Left ventricle myocardium inferior (tissue), 1 donor: ENCODE measurements around the gene IGLON5. TPM values are rescaled to one million over a fixed set of nuclear protein-coding genes. Genes with fewer than 3 reads are reported as not detected.

Experiments
- DNase-seq: peaks from one replicate; pipeline ENCODE4 v3.0.0-alpha.2; 2020
- H3K27ac ChIP-seq: fragments of 200-600 bp; replicated peaks from 2 replicates; pipeline ENCODE4 v1.8.0; 2021
- H3K27me3 ChIP-seq: fragments of 200-600 bp; 2 replicates; pipeline ENCODE4 v1.8.0; 2021; ENCODE audit warnings: low read depth
- H3K36me3 ChIP-seq: fragments of 200-600 bp; 2 replicates; pipeline ENCODE4 v1.8.0; 2021
- H3K4me1 ChIP-seq: fragments of 200-600 bp; 2 replicates; pipeline ENCODE4 v1.8.0; 2021
- H3K4me3 ChIP-seq: fragments of 200-600 bp; 2 replicates; pipeline ENCODE4 v1.8.0; 2021; ENCODE audit warnings: mild to moderate bottlenecking, moderate library complexity
- H3K9me3 ChIP-seq: fragments of 200-600 bp; replicated peaks from 2 replicates; pipeline ENCODE4 v1.8.0; 2021
- CTCF ChIP-seq: fragments of 200-600 bp; IDR thresholded peaks from 2 replicates; pipeline ENCODE4 v1.8.0; 2021; ENCODE audit warnings: antibody characterized with exemption, mild to moderate bottlenecking, borderline replicate concordance
- intact Hi-C: fragments of 100-400 bp; cut with micrococcal nuclease; formaldehyde crosslinking; loops from one replicate; pipeline ENCODE4 v1.11.0; 2022
- total RNA-seq: library from RNA; stranded (reverse); fragmentation: NEBNext Ultra II Directional; extraction: Animal tissue kit (Norgen Biotek cat#: 25700); gene quantifications from one replicate; pipeline ENCODE4 v1.2.1, GENCODE V29; 2021
- donor health status: DM: no; HTN: yes; CAD: no; lungs with severe emphysema.

The IGLON5 gene
- total RNA-seq, 1 donor from 2014 or later, result not detected

GRCh38 chr19:51324167-51324481 is 12.7 kb downstream of the IGLON5 start:
- Histone ChIP-seq H3K4me3 (no peak overlapping the region), H3K27me3 (peaks cover 76% of the 10 kb centered on the region), H3K4me1 (peaks cover 14% of the 10 kb centered on the region), H3K36me3 (no peaks in the 10 kb centered on the region), H3K27ac (no peak overlapping the region), H3K9me3 (no peaks in the 10 kb centered on the region)
- intact Hi-C loops, result no loop called here
- no peak for DNase-seq
- no peak for TF ChIP-seq CTCF

DNA sequence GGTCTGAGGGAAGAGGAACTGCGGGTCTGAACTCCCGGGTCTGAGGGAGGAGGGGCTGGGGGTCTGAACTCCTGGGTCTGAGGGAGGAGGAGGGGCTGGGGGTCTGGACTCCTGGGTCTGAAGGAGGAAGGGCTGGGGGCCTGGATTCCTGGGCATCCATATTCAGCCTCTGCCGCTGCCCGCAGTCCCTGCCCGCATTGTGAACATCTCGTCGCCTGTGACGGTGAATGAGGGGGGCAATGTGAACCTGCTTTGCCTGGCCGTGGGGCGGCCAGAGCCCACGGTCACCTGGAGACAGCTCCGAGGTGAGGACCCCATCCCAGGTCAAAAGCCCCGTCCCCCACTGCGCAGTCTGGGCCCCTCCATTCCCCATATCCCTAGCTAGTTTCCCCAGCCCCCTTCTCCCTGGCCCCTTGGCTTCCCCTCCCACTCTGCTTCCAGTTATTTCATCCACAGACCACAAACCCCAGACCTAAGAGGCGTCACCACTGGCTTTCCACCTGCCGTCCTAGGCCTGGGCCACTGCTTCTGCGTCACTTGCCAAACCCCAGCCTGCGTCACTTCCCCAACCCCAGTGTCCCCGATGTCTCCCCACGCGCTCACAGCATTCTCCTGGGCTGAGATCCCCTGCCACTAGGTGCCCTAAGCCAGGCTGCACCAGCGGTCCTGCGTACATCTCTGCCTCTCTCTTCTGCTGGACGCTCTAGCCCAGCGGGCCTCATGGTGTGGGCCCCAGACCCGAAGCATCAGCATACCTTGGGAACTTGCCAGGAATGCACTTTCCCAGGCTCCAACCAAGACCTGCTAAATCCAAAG is 13.9 kb downstream of the IGLON5 start:
- no peak overlapping the region for H3K27ac ChIP-seq
- H3K9me3 ChIP-seq, result no peaks in the 10 kb centered on the region
- H3K27me3 ChIP-seq, result peaks cover 82% of the 10 kb centered on the region
- no peak overlapping the region for H3K4me3 ChIP-seq
- DNase-seq, result no peak
- intact Hi-C loops, result no loop called here
- no peak for TF ChIP-seq CTCF
- peaks cover 14% of the 10 kb centered on the region for H3K4me1 ChIP-seq
- no peaks in the 10 kb centered on the region for H3K36me3 ChIP-seq

DNA sequence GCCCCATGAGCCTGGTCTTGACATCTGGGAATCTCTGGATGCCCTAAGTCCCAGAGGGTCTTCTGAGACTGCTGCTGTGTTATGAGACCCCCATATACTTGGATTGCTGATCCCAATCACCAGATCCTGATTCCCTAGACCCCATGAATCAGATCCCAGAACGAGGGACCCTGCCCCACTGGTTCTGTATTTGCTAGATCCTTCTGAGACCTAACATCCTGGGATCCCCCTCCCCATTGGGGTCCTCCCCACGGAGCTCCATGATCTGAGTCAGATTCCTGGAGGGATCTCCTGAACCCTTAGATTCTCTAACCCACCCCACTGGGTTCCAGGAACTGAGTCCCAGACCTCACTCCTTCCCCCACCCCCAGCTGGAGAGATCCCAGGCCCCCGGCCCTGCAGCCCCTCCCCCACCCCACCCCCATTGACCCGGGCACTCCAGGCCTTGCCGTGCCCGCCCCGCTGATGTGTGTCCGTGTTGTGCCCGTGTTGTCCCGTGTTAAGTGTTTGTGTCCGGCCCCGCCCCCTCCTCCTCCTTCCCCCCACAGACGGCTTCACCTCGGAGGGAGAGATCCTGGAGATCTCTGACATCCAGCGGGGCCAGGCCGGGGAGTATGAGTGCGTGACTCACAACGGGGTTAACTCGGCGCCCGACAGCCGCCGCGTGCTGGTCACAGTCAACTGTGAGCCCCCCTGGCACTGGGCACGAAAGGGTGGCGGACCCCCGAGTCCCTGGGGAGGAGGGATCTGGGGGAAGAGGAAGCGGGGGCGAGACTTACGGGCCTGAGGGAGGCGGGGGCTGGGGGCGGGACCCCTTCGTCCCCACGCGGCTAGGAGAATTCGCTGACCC is 15.0 kb downstream of the IGLON5 start:
- Histone ChIP-seq H3K9me3 (peaks cover 5% of the 10 kb centered on the region), H3K27me3 (peaks cover 86% of the 10 kb centered on the region), H3K4me3 (no peak overlapping the region), H3K4me1 (peaks cover 14% of the 10 kb centered on the region), H3K36me3 (no peaks in the 10 kb centered on the region), H3K27ac (no peak overlapping the region)
- TF ChIP-seq CTCF, result no peak
- intact Hi-C loops, result no loop called here
- DNase-seq, result no peak

DNA sequence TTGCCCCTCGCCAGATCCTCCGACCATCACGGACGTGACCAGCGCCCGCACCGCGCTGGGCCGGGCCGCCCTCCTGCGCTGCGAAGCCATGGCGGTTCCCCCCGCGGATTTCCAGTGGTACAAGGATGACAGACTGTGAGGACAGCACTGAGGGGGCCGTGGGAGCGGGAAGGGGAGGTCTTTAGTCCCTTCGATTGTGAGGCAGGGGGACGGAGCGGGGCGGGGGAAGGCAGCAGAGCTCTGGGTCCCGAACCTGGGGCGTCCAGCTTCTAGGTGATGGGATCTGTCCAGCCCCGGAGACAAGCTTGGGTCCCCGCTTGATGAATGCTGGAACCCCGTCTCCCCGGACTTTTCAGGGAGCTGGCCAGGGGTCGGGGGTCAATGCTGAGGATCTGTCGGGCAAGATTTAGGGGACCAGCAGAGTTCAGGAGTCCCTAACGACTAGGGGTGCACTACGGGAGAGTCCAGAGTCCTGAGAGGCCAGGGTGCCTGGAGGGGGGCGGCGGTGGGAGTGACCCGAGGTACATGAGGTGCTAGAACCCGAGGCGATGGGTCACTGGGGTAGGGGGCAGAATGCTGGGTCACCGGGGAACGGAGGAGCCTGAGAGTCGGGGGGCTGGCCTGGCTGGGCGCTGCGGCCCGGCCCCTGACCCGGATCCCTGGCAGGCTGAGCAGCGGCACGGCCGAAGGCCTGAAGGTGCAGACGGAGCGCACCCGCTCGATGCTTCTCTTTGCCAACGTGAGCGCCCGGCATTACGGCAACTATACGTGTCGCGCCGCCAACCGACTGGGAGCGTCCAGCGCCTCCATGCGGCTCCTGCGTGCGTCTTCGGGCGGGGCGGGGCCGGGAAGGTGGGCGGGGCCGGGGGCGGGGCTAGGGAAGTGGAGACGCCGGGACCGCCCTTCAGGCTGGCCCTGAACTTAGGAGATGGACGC is 15.9 kb downstream of the IGLON5 start:
- intact Hi-C loops, result no loop called here
- H3K27ac ChIP-seq, result no peak overlapping the region
- H3K4me3 ChIP-seq, result peak overlapping the region; percentile 46
- H3K36me3 ChIP-seq, result no peaks in the 10 kb centered on the region
- no peak for TF ChIP-seq CTCF
- peaks cover 14% of the 10 kb centered on the region for H3K4me1 ChIP-seq
- H3K27me3 ChIP-seq, result peaks cover 95% of the 10 kb centered on the region
- peak; percentile 31 for DNase-seq
- H3K9me3 ChIP-seq, result peaks cover 5% of the 10 kb centered on the region

DNA sequence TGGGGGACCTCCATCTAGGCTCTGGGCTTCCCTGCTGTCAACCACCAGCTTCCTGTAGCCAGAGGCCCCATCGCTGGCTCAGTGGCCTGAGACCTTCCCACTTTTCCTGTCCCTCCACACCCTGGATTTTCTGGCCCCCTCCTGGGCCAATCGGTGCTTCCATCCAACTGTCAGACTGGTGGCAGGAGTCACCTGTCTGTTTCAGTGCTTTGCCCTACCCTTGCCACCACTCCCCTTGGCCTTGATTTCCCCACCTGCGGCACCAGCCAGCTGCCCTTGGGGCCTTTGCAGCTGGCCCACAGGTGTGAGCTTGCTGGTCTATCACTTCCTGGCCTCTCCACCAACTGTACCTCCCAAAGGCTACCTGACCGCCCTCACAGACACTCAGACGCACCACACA is 18.0 kb downstream of the IGLON5 start:
- intact Hi-C loops, result no loop called here
- H3K4me3 ChIP-seq, result no peak overlapping the region
- no peak overlapping the region for H3K27ac ChIP-seq
- peaks cover 80% of the 10 kb centered on the region for H3K27me3 ChIP-seq
- DNase-seq, result no peak
- H3K4me1 ChIP-seq, result peaks cover 14% of the 10 kb centered on the region
- H3K36me3 ChIP-seq, result no peaks in the 10 kb centered on the region
- H3K9me3 ChIP-seq, result peaks cover 5% of the 10 kb centered on the region
- no peak for TF ChIP-seq CTCF
